PC-3 (cell line): ENCODE data around the gene SYAP1.

Experiments
- CTCF ChIP-seq: fragments of 300-600 bp; sonication (generic); conservative IDR thresholded peaks from 2 replicates; pipeline ENCODE4 v1.5.1; 2017; ENCODE audit warnings: antibody characterized with exemption, low read depth, mild to moderate bottlenecking, low read length
- EZH2 ChIP-seq: fragments of 300-600 bp; sonication (generic); IDR thresholded peaks from one replicate; pipeline ENCODE4 v1.6.1; 2017; ENCODE audit warnings: antibody characterized with exemption, mild to moderate bottlenecking, low read length; ENCODE audit not compliant: unreplicated experiment
- EZH2phosphoT487 ChIP-seq: fragments of 300-600 bp; sonication (generic); IDR thresholded peaks from 2 replicates; pipeline ENCODE4 v1.6.1; 2018; ENCODE audit warnings: mild to moderate bottlenecking, antibody characterized with exemption, low read length, borderline replicate concordance

GRCh38 chrX:16718824-16719333 is 533 bp upstream of the SYAP1 start:
- TF ChIP-seq EZH2 (no peak), CTCF (no peak), EZH2phosphoT487 (no peak)
